Small intestine (tissue), 16 donors: ENCODE measurements around the gene SCFD1. TPM values are rescaled to one million over a fixed set of nuclear protein-coding genes. Genes with fewer than 3 reads are reported as not detected.
"Not testable (repeated sequence)": the region's sequence is repeated elsewhere in the genome, so short reads cannot be mapped to it uniquely, and the experiment has no call there.

ENCODE experiments used
- DNase-seq, 2 donors: peaks; one replicate each; pipeline versions ENCODE4 v3.0.0 to v3.0.0-alpha.2; 2013
- FAIRE-seq: peaks from 2 replicates; lab custom pipeline; 2012; peaks lifted over from hg19 to GRCh38; lab: Jason Lieb, UNC
- H3K27ac ChIP-seq, 3 donors: one replicate each; pipeline ENCODE4 v1.5.1; 2013; ENCODE audit warnings: low read length in 2 of 3, mild to moderate bottlenecking in 2 of 3, control low read depth in 1 of 3, inconsistent platforms in 1 of 3, low read depth in 1 of 3, moderate library complexity in 1 of 3
- H3K27me3 ChIP-seq, 3 donors: one replicate each; pipeline ENCODE4 v1.6.1; 2013; ENCODE audit warnings: low read length in 3 of 3, inconsistent platforms in 1 of 3; ENCODE audit not compliant: control insufficient read depth in 3 of 3, insufficient read depth in 3 of 3
- H3K36me3 ChIP-seq, 3 donors: one replicate each; pipeline ENCODE4 v1.6.1; 2013; ENCODE audit warnings: low read length in 3 of 3, inconsistent platforms in 1 of 3, low read depth in 1 of 3, mild to moderate bottlenecking in 1 of 3, moderate library complexity in 1 of 3; ENCODE audit not compliant: control insufficient read depth in 3 of 3, insufficient read depth in 2 of 3
- H3K4me1 ChIP-seq, 3 donors: one replicate each; pipeline ENCODE4 v1.6.1; 2013; ENCODE audit warnings: low read length in 2 of 3, inconsistent platforms in 1 of 3, low read depth in 1 of 3, mild to moderate bottlenecking in 1 of 3, moderate library complexity in 1 of 3; ENCODE audit not compliant: control insufficient read depth in 3 of 3, insufficient read depth in 2 of 3
- H3K4me3 ChIP-seq, 3 donors: one replicate each; pipeline ENCODE4 v1.5.1; 2013; ENCODE audit warnings: low read length in 3 of 3, control low read depth in 1 of 3, inconsistent platforms in 1 of 3, low read depth in 1 of 3, mild to moderate bottlenecking in 1 of 3, moderate library complexity in 1 of 3
- H3K9me3 ChIP-seq, 2 donors: one replicate each; pipeline ENCODE4 v1.6.1; 2013; ENCODE audit warnings: low read depth in 1 of 2, low read length in 1 of 2; ENCODE audit not compliant: control insufficient read depth in 2 of 2, insufficient read depth in 1 of 2
- WGBS, 3 donors: extraction: QIAGEN DNeasy Blood & Tissue Kit; methylation state at CpG; one replicate each; pipeline ENCODE4 v1.1.7; 2013; 5-methylcytosine and 5-hydroxymethylcytosine counted together
- long read RNA-seq, 10 donors: transcript quantifications; one replicate each; lab custom pipeline, GENCODE V29; 2026
- polyA plus RNA-seq, 4 donors: library from polyadenylated mRNA; stranded (reverse) in 3 of 4; unstranded in 1 of 4; fragments of 200-250 nt in 3 of 4; fragments of 120-200 nt in 1 of 4; gene quantifications; one replicate each; pipeline versions ENCODE4 v1.2.1 to v1.2.3, GENCODE V29; 2013
- donor health status: healthy with polysubstance abuse.
- donor health status: control.
- donor health status: control.
- donor health status: Bipolar disorder and iron deficiency.
- donor health status: healthy.

Gene SCFD1, protein sequence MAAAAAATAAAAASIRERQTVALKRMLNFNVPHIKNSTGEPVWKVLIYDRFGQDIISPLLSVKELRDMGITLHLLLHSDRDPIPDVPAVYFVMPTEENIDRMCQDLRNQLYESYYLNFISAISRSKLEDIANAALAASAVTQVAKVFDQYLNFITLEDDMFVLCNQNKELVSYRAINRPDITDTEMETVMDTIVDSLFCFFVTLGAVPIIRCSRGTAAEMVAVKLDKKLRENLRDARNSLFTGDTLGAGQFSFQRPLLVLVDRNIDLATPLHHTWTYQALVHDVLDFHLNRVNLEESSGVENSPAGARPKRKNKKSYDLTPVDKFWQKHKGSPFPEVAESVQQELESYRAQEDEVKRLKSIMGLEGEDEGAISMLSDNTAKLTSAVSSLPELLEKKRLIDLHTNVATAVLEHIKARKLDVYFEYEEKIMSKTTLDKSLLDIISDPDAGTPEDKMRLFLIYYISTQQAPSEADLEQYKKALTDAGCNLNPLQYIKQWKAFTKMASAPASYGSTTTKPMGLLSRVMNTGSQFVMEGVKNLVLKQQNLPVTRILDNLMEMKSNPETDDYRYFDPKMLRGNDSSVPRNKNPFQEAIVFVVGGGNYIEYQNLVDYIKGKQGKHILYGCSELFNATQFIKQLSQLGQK
- polyA plus RNA-seq, result 10 to 100 TPM; 39.7 to 73.8 (median 61.4) TPM
- long read RNA-seq, donor 1, result 0 reads
- long read RNA-seq, donor 2, partial matches to known transcripts, result 0 of 3 reads
- long read RNA-seq, donor 2, other reads (novel, unspliced or antisense), result 0 of 3 reads
- long read RNA-seq, donor 3, partial matches to known transcripts, result 0 of 7 reads
- long read RNA-seq, donor 3, other reads (novel, unspliced or antisense), result 0 of 7 reads
- long read RNA-seq, donor 4, result 0 reads
- long read RNA-seq, donor 5, partial matches to known transcripts, result 0 of 3 reads
- long read RNA-seq, donor 5, other reads (novel, unspliced or antisense), result 0 of 3 reads
- long read RNA-seq, donor 6, partial matches to known transcripts, result 0 of 3 reads
- long read RNA-seq, donor 6, other reads (novel, unspliced or antisense), result 0 of 3 reads
- long read RNA-seq, donor 7, result 0 reads
- long read RNA-seq, donor 8, partial matches to known transcripts, result 0 of 1 reads
- long read RNA-seq, donor 8, other reads (novel, unspliced or antisense), result 0 of 1 reads
- long read RNA-seq, donor 9, partial matches to known transcripts, result 0 of 4 reads
- long read RNA-seq, donor 9, other reads (novel, unspliced or antisense), result 0 of 4 reads
- long read RNA-seq, donor 10, transcript SCFD1-203 (25 exons, 2,359 nt), result major isoform, 9 of 12 reads
- long read RNA-seq, donor 10, partial matches to known transcripts, result 0 of 12 reads
- long read RNA-seq, donor 10, other reads (novel, unspliced or antisense), result 0 of 12 reads

DNA sequence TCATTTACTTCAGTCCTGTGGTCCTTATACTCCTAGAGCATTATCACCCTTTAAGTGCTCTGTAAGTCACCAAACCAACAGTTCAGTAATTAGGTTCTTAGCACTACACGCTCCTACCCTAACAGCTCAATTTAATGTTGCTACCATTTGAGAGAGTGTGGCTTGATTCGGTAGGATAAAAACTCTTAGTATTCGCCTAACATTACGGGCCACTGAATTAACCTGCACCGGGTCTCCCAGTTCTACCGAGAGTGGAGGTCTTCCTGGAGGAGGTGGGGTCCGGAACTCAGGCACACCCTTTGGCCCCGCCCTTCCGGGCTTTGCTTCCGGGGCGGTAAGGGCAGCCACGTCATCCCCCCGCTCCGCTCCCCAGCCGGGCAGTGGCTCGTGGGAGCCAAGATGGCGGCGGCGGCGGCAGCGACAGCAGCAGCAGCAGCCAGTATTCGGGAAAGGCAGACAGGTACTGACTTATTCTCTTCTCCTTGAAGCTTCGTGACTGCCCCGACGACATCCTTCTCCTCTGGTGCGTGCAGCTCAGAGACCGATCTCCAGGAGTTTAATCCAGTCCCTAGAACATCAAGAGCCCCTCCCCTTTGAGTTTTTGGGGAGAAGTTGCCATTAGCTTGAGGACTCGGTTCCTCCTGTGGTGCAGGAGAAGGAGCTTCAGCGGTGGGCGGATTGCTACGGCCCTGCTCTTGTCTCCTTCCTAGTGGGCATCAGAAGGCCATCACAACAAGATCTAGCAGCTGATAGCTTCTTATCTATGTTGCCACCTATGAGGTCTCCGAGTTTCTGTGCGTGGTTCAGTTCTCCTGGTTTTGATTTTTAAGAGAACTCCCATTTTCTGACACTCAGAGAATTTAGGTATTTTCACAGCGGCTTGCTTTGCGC is at the start of gene SCFD1:
Gene SCFD1 (plus strand): TSS at position 380 of the 891 bp plus-strand sequence. CDS start 20 bp downstream, at position 400.
- H3K4me3 ChIP-seq, result peak within 1 kb of the TSS; percentile 61 to 89 (median 77)
- H3K36me3 ChIP-seq, result peaks cover 0 to under 1% (median 0%) of the 10 kb centered on the region in 3 donors
- DNase-seq (peak; percentile 95 to 98), FAIRE-seq (no peak)
- H3K27ac ChIP-seq, result peak within 1 kb of the TSS; percentile 74 to 99 (median 82)
- H3K9me3 ChIP-seq, result no peaks in the 10 kb centered on the region
- WGBS, 3 donors, result 0 to 1% (median 1%) methylated on average over 35 of the region's 35 CpGs
- H3K4me1 ChIP-seq, result peaks cover 0 to 8% (median 2%) of the 10 kb centered on the region in 3 donors
- H3K27me3 ChIP-seq, result no peaks in the 10 kb centered on the region

- WGBS, 3 donors, result 83 to 92% (median 88%) methylated on average over 1 of the region's 1 CpG
Measured at GRCh38 chr14:30572771-30573170, 49.3 kb upstream of the SCFD1 start.

GRCh38 chr14:30573226-30573814 is 48.8 kb upstream of the SCFD1 start:
- Histone ChIP-seq H3K27ac (no peak overlapping the region), H3K4me1 (peaks cover 0 to 3% (median 0%) of the 10 kb centered on the region in 3 donors), H3K4me3 (no peak overlapping the region), H3K36me3 (no peaks in the 10 kb centered on the region), H3K27me3 (no peaks in the 10 kb centered on the region), H3K9me3 (no peaks in the 10 kb centered on the region)
- WGBS, 3 donors, result 75 to 83% (median 82%) methylated on average over 5 of the region's 5 CpGs
- DNase-seq (no peak), FAIRE-seq (no peak)

More at GRCh38 chr14:30572771-30573170, 49.3 kb upstream of the SCFD1 start:
- no peak for DNase-seq
- Histone ChIP-seq H3K27me3 (no peaks in the 10 kb centered on the region), H3K27ac (no peak overlapping the region), H3K4me1 (peaks cover 0 to 3% (median 0%) of the 10 kb centered on the region in 3 donors), H3K36me3 (no peaks in the 10 kb centered on the region), H3K4me3 (no peak overlapping the region), H3K9me3 (no peaks in the 10 kb centered on the region)
- no peak for FAIRE-seq

GRCh38 chr14:30573966-30574365 is 48.2 kb upstream of the SCFD1 start:
- Histone ChIP-seq H3K4me1 (peaks cover 0 to 3% (median 0%) of the 10 kb centered on the region in 3 donors), H3K27me3 (no peaks in the 10 kb centered on the region), H3K36me3 (no peaks in the 10 kb centered on the region), H3K4me3 (no peak overlapping the region), H3K9me3 (no peaks in the 10 kb centered on the region), H3K27ac (no peak overlapping the region)
- no peak for DNase-seq
- FAIRE-seq, result no peak
- 75 to 82% (median 76%) methylated on average over 2 of the region's 2 CpGs for WGBS, 3 donors

- H3K27ac ChIP-seq, H3K4me1 ChIP-seq, H3K36me3 ChIP-seq, H3K4me3 ChIP-seq, H3K9me3 ChIP-seq, DNase-seq, H3K27me3 ChIP-seq, FAIRE-seq: not testable (repeated sequence)
- WGBS, 3 donors, result 92 to 96% (median 94%) methylated on average over 3 of the region's 3 CpGs
Measured at GRCh38 chr14:30574777-30575176, 47.3 kb upstream of the SCFD1 start.

DNA sequence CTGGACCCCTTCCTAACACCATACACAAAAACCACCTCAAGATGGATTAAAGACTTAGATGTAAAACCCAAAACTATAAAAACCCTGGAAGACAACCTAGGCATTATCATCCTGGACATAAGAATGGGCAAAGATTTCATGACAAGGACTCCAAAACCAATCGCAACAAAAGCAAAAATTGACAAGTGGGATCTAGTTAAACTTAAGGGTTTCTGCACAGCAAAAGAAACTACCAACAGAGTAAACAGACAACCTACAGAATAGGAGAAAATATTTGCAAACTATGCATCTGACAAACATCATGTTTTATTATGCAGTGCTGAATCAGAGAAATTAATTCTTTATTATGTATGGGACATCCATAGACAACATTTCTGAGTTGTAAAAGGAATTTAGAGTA is 45.8 kb upstream of the SCFD1 start:
- not testable (repeated sequence) for DNase-seq, H3K27me3 ChIP-seq, H3K36me3 ChIP-seq, H3K9me3 ChIP-seq, H3K27ac ChIP-seq, FAIRE-seq, H3K4me1 ChIP-seq, H3K4me3 ChIP-seq
- WGBS, 3 donors, result 100% methylated on average over 1 of the region's 1 CpG

- H3K9me3 ChIP-seq, result peaks cover 0 to 2% of the 10 kb centered on the region in 2 donors
- no peak overlapping the region for H3K4me3 ChIP-seq
- no peak overlapping the region for H3K27ac ChIP-seq
- H3K27me3 ChIP-seq, result no peaks in the 10 kb centered on the region
- H3K36me3 ChIP-seq, result peaks cover 0 to 3% (median 0%) of the 10 kb centered on the region in 3 donors
- DNase-seq, result no peak
- no peaks in the 10 kb centered on the region for H3K4me1 ChIP-seq
- 87 to 100% (median 93%) methylated on average over 2 of the region's 2 CpGs for WGBS, 3 donors
- no peak for FAIRE-seq
Measured at GRCh38 chr14:30580616-30581282, 41.4 kb upstream of the SCFD1 start.
